ENCODE data around the gene NDUFA3.

NDUFA3 gene

GRCh38 chr19:54107876-54108490 lies 5.3 kb downstream of the NDUFA3 start:
- no peak for DNase-seq (ENCODE audit: low spot score)

GRCh38 chr19:54108496-54108895 lies 5.8 kb downstream of the NDUFA3 start:
- DNase-seq (ENCODE audit: low spot score) = no peak

GRCh38 chr19:54109651-54110050 lies 7.0 kb downstream of the NDUFA3 start:
- DNase-seq (ENCODE audit: low spot score) = no peak

- peak; percentile 47 for DNase-seq (ENCODE audit: low spot score)
Observed at GRCh38 chr19:54114340-54115108, 11.9 kb downstream of the NDUFA3 start.

- peak; percentile 96 for DNase-seq (ENCODE audit: low spot score)
Observed at GRCh38 chr19:54115109-54116063, 12.7 kb downstream of the NDUFA3 start, which contains the start of the genes PRPF31 and TFPT. Gene PRPF31 (plus strand): TSS chr19:54115754. CDS start chr19:54118279, 2,525 bp downstream. Gene TFPT (minus strand): TSS chr19:54115657. CDS start chr19:54115269, 388 bp downstream.

- DNase-seq (ENCODE audit: low spot score) = no peak
Observed at GRCh38 chr19:54121259-54121658, 18.6 kb downstream of the NDUFA3 start.

- no peak for DNase-seq (ENCODE audit: low spot score)
Observed at GRCh38 chr19:54123682-54124081, 21.0 kb downstream of the NDUFA3 start.

GRCh38 chr19:54124393-54124792 lies 21.7 kb downstream of the NDUFA3 start:
- DNase-seq (ENCODE audit: low spot score) = no peak

- no peak for DNase-seq (ENCODE audit: low spot score)
Observed at GRCh38 chr19:54125713-54126112, 23.1 kb downstream of the NDUFA3 start.

- DNase-seq (ENCODE audit: low spot score) = no peak
Observed at GRCh38 chr19:54127688-54128440, 25.2 kb downstream of the NDUFA3 start.

- DNase-seq (ENCODE audit: low spot score) = no peak
Observed at GRCh38 chr19:54128441-54128725, 25.7 kb downstream of the NDUFA3 start.

GRCh38 chr19:54128796-54129616 lies 26.4 kb downstream of the NDUFA3 start:
- DNase-seq (ENCODE audit: low spot score) = no peak

GRCh38 chr19:54129617-54129996 lies 27.0 kb downstream of the NDUFA3 start:
- no peak for DNase-seq (ENCODE audit: low spot score)

- no peak for DNase-seq (ENCODE audit: low spot score)
Observed at GRCh38 chr19:54133312-54133956, 30.8 kb downstream of the NDUFA3 start.

GRCh38 chr19:54133957-54134590 lies 31.4 kb downstream of the NDUFA3 start:
- DNase-seq (ENCODE audit: low spot score) = no peak

GRCh38 chr19:54136086-54136863 lies 33.6 kb downstream of the NDUFA3 start:
- no peak for DNase-seq (ENCODE audit: low spot score)

- DNase-seq (ENCODE audit: low spot score) = peak; percentile 100
Observed at GRCh38 chr19:54136864-54137698, 34.4 kb downstream of the NDUFA3 start.

All from CD4-positive, alpha-beta T cell treated with Interleukin-15 for 4 hours (primary cell).